Breast epithelium (tissue), 4 donors: ENCODE data around the gene HIVEP2. TPM values are rescaled to one million over a fixed set of nuclear protein-coding genes. Genes with fewer than 3 reads are reported as not detected.

Experiments used
- DNase-seq, 2 donors: peaks; one replicate each; pipeline ENCODE4 v3.0.0-alpha.2; 2019; ENCODE audit warnings: low spot score in 2 of 2
- H3K27ac ChIP-seq, 2 donors: fragments of 200-600 bp; sonication (generic) in 1 of 2; one replicate each; pipeline ENCODE4 v1.5.1; 2016 to 2019; ENCODE audit warnings: mild to moderate bottlenecking in 1 of 2
- H3K27me3 ChIP-seq, 2 donors: fragments of 200-600 bp; sonication (generic) in 1 of 2; one replicate each; pipeline versions ENCODE4 v1.5.1 to v1.6.0; 2017 to 2019; ENCODE audit warnings: control low read depth in 1 of 2, mild to moderate bottlenecking in 1 of 2
- H3K36me3 ChIP-seq: fragments of 200-600 bp; one replicate; pipeline ENCODE4 v1.5.1; 2019
- H3K4me1 ChIP-seq, 2 donors: fragments of 200-600 bp; sonication (generic); one replicate each; pipeline ENCODE4 v1.5.1; 2016 to 2019; ENCODE audit warnings: control low read depth in 1 of 2
- H3K4me3 ChIP-seq, 3 donors: fragments of 200-600 bp; sonication (generic); 1 replicate in 2 of 3; 2 replicates in 1 of 3; pipeline ENCODE4 v1.5.1; 2016 to 2019; ENCODE audit warnings: mild to moderate bottlenecking in 3 of 3, moderate library complexity in 2 of 3
- H3K9me3 ChIP-seq, 2 donors: fragments of 200-600 bp; sonication (generic) in 1 of 2; one replicate each; pipeline ENCODE4 v1.5.1; 2016 to 2019; ENCODE audit warnings: control low read depth in 1 of 2
- POLR2A ChIP-seq: fragments of 450-650 bp; IDR thresholded peaks from one replicate; pipeline ENCODE4 v1.6.1; 2016; ENCODE audit warnings: antibody characterized with exemption, mild to moderate bottlenecking, moderate library complexity
- POLR2AphosphoS5 ChIP-seq, 3 donors: sonication (generic); formaldehyde crosslinking; IDR thresholded peaks; one replicate each; pipeline ENCODE4 v1.6.1; 2017; ENCODE audit warnings: antibody characterized with exemption in 3 of 3
- intact Hi-C: fragments of 100-400 bp; cut with DNase I; formaldehyde crosslinking; loops from one replicate; pipeline ENCODE4 v1.15.1; 2023; ENCODE audit warnings: low total_unique reads
- total RNA-seq, 3 donors: library from RNA; depleted of rRNA; stranded (reverse); fragments of >200 nt; gene quantifications; one replicate each; pipeline ENCODE4 v1.1.0, GENCODE V29; 2016
- TF ChIP-seq, protein P1 (sequence below), 3 donors: fragments of 450-650 bp; IDR thresholded peaks; one replicate each; pipeline ENCODE4 v1.5.1; 2016 to 2017; ENCODE audit warnings: antibody characterized with exemption in 3 of 3, mild to moderate bottlenecking in 3 of 3, moderate library complexity in 3 of 3

The HIVEP2 gene
- total RNA-seq, 3 donors from 2014 or later = 20.6 to 25.0 (median 23.9) TPM

DNA sequence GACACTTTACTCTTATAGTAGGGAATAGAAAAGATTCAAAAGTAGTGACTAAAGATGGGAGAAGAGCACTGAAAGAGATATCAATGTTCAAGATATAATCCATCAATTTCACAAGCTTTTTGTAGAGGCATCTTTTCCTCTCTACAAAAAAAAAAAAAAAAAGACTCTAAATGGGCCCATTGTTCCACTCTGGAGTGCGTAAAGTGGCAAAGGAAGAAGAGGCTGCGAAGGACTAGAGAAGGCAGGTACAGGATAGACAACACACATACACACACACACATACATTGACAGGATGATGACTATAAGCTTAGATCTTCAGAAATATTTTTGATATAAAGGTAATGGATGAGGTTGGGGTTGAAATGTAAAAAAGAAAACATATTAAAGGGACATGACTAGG, 157.6 kb downstream of the HIVEP2 start:
- DNase-seq = no peak
- no peak for TF ChIP-seq POLR2A

DNA sequence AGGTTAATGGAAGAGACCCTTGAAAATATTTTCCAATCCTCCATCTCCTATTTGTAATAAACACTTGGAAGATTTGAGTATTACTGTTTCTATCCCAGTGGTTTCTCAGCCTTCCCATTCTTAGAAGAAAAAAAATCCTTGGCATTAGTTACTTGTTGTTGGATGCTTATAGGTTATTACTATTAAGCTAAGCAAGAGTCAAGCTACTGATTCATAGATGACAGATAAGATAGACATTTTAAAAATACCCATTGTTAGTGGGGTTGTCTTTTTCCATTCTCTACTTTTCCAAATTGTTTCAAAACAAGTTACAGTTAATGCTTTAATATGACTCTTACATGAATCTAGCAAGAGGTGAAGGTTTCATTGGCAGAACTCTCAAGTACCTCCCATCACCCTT, 158.5 kb downstream of the HIVEP2 start:
- Histone ChIP-seq H3K4me3 (no peak overlapping the region), H3K27me3 (no peaks in the 10 kb centered on the region), H3K9me3 (no peaks in the 10 kb centered on the region), H3K36me3 (no peaks in the 10 kb centered on the region), H3K27ac (no peak overlapping the region), H3K4me1 (no peaks in the 10 kb centered on the region)
- no peak for DNase-seq
- no peak for TF ChIP-seq POLR2AphosphoS5 (IDR thresholded peaks at IDR 0.05)
- TF ChIP-seq POLR2A = no peak
- TF ChIP-seq, protein P1, sequence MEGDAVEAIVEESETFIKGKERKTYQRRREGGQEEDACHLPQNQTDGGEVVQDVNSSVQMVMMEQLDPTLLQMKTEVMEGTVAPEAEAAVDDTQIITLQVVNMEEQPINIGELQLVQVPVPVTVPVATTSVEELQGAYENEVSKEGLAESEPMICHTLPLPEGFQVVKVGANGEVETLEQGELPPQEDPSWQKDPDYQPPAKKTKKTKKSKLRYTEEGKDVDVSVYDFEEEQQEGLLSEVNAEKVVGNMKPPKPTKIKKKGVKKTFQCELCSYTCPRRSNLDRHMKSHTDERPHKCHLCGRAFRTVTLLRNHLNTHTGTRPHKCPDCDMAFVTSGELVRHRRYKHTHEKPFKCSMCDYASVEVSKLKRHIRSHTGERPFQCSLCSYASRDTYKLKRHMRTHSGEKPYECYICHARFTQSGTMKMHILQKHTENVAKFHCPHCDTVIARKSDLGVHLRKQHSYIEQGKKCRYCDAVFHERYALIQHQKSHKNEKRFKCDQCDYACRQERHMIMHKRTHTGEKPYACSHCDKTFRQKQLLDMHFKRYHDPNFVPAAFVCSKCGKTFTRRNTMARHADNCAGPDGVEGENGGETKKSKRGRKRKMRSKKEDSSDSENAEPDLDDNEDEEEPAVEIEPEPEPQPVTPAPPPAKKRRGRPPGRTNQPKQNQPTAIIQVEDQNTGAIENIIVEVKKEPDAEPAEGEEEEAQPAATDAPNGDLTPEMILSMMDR (IDR thresholded peaks at IDR 0.05) = no peak
- intact Hi-C loops = no loop called here

More for the DNA sequence above, 157.6 kb downstream of the HIVEP2 start:
- no peaks in the 10 kb centered on the region for H3K36me3 ChIP-seq
- H3K27me3 ChIP-seq = no peaks in the 10 kb centered on the region
- intact Hi-C loops = no loop called here
- H3K4me1 ChIP-seq = no peaks in the 10 kb centered on the region
- no peak overlapping the region for H3K27ac ChIP-seq
- H3K9me3 ChIP-seq = no peaks in the 10 kb centered on the region
- H3K4me3 ChIP-seq = no peak overlapping the region

GRCh38 chr6:142784344-142784743, 160.6 kb downstream of the HIVEP2 start:
- no peak overlapping the region for H3K27ac ChIP-seq
- DNase-seq = no peak
- intact Hi-C loops = no loop called here
- no peaks in the 10 kb centered on the region for H3K36me3 ChIP-seq
- no peaks in the 10 kb centered on the region for H3K4me1 ChIP-seq
- TF ChIP-seq POLR2A = no peak
- TF ChIP-seq, protein P1 (IDR thresholded peaks at IDR 0.05) = no peak
- TF ChIP-seq POLR2AphosphoS5 (IDR thresholded peaks at IDR 0.05) = no peak
- no peak overlapping the region for H3K4me3 ChIP-seq
- H3K27me3 ChIP-seq = no peaks in the 10 kb centered on the region
- no peaks in the 10 kb centered on the region for H3K9me3 ChIP-seq

GRCh38 chr6:142783499-142783898, 161.5 kb downstream of the HIVEP2 start:
- no peaks in the 10 kb centered on the region for H3K27me3 ChIP-seq
- no peaks in the 10 kb centered on the region for H3K4me1 ChIP-seq
- no peak overlapping the region for H3K4me3 ChIP-seq
- DNase-seq = no peak
- intact Hi-C loops = no loop called here
- H3K9me3 ChIP-seq = no peaks in the 10 kb centered on the region
- no peak overlapping the region for H3K27ac ChIP-seq
- no peak for TF ChIP-seq POLR2AphosphoS5 (IDR thresholded peaks at IDR 0.05)
- TF ChIP-seq, protein P1 (IDR thresholded peaks at IDR 0.05) = no peak
- TF ChIP-seq POLR2A = no peak
- no peaks in the 10 kb centered on the region for H3K36me3 ChIP-seq

- no peak overlapping the region for H3K27ac ChIP-seq
- intact Hi-C loops = no loop called here
- H3K4me3 ChIP-seq = no peak overlapping the region
Observed at GRCh38 chr6:142781129-142781528, 163.8 kb downstream of the HIVEP2 start.

More at GRCh38 chr6:142781129-142781528, 163.8 kb downstream of the HIVEP2 start:
- no peak for DNase-seq
- H3K9me3 ChIP-seq = no peaks in the 10 kb centered on the region
- H3K4me1 ChIP-seq = no peaks in the 10 kb centered on the region
- no peaks in the 10 kb centered on the region for H3K36me3 ChIP-seq
- TF ChIP-seq POLR2AphosphoS5 (IDR thresholded peaks at IDR 0.05) (no peak), POLR2A (no peak)
- TF ChIP-seq, protein P1 (IDR thresholded peaks at IDR 0.05) = no peak
- no peaks in the 10 kb centered on the region for H3K27me3 ChIP-seq
